HEK293 (cell line): ENCODE measurements around the gene MCTP1.

Experiments used
- CTCF ChIA-PET: fragments of 350-600 bp; formaldehyde crosslinking; extraction: SDS; loops from one replicate; lab custom pipeline; 2021; ENCODE audit warnings: antibody characterized with exemption; lab: Yijun Ruan, JAX
- POLR2A ChIA-PET: fragments of 300-600 bp; formaldehyde crosslinking; extraction: SDS; loops from one replicate; lab custom pipeline; 2020; ENCODE audit warnings: antibody characterized with exemption, inconsistent platforms; lab: Yijun Ruan, JAX
- H3K27ac ChIP-seq: fragments of 200-500 bp; sonication (Bioruptor generic); 2 replicates; pipeline ENCODE4 v1.5.1; 2014; ENCODE audit warnings: low read depth, low read length, control low read depth, inconsistent platforms; ENCODE audit errors: extremely low read depth
- H3K36me3 ChIP-seq, 2 experiments: fragments of 200-500 bp in 1 of 2; sonication (Bioruptor generic) in 1 of 2; 1 replicate in 1 of 2; 2 replicates in 1 of 2; pipeline ENCODE4 v1.5.1; 2014 to 2017; ENCODE audit warnings: inconsistent platforms in 2 of 2, low read length in 2 of 2; ENCODE audit not compliant: control insufficient read depth in 2 of 2, insufficient read depth in 1 of 2
- H3K4me1 ChIP-seq: fragments of 200-500 bp; sonication (Bioruptor generic); 2 replicates; pipeline ENCODE4 v1.5.1; 2014; ENCODE audit warnings: mild to moderate bottlenecking, low read length, inconsistent platforms; ENCODE audit not compliant: control insufficient read depth, insufficient read depth
- H3K4me3 ChIP-seq: 2 replicates; pipeline ENCODE4 v1.5.1; 2011; ENCODE audit warnings: low read depth, mild to moderate bottlenecking, control low read depth, low read length, moderate library complexity
- H3K9me3 ChIP-seq: fragments of 200-500 bp; sonication (Bioruptor generic); 2 replicates; pipeline ENCODE4 v1.5.1; 2014; ENCODE audit warnings: low read depth, low read length, inconsistent platforms; ENCODE audit not compliant: control insufficient read depth, insufficient read depth
- KLF9 ChIP-seq: fragments of 450-650 bp; formaldehyde crosslinking; IDR thresholded peaks from 2 replicates; pipeline ENCODE4 v1.5.1; 2016; ENCODE audit warnings: missing biosample characterization, missing genetic modification characterization, low read depth
- MYNN ChIP-seq: fragments of 450-650 bp; formaldehyde crosslinking; IDR thresholded peaks from 2 replicates; pipeline ENCODE4 v1.5.1; 2016; ENCODE audit warnings: missing biosample characterization, missing genetic modification characterization, borderline replicate concordance
- SCRT1 ChIP-seq: fragments of 450-650 bp; formaldehyde crosslinking; IDR thresholded peaks from 2 replicates; pipeline ENCODE4 v1.5.1; 2016; ENCODE audit warnings: missing biosample characterization, missing genetic modification characterization, borderline replicate concordance
- SCRT2 ChIP-seq: fragments of 450-650 bp; formaldehyde crosslinking; IDR thresholded peaks from 2 replicates; pipeline ENCODE4 v1.5.1; 2016; ENCODE audit warnings: missing biosample characterization, missing genetic modification characterization
- TCF7L2 ChIP-seq: IDR thresholded peaks from 2 replicates; pipeline ENCODE4 v1.6.1; 2011; ENCODE audit warnings: low read depth, mild to moderate bottlenecking, inconsistent platforms, low read length, moderate library complexity, borderline replicate concordance
- ZBTB48 ChIP-seq: fragments of 450-650 bp; formaldehyde crosslinking; IDR thresholded peaks from 2 replicates; pipeline ENCODE4 v1.5.1; 2016; ENCODE audit warnings: missing biosample characterization, missing genetic modification characterization
- ZNF174 ChIP-seq: fragments of 450-650 bp; formaldehyde crosslinking; IDR thresholded peaks from 2 replicates; pipeline ENCODE4 v1.5.0; 2017; ENCODE audit warnings: missing biosample characterization, mild to moderate bottlenecking, missing genetic modification characterization
- ZNF184 ChIP-seq: fragments of 450-650 bp; IDR thresholded peaks from 2 replicates; pipeline ENCODE4 v1.5.1; 2018; ENCODE audit warnings: missing biosample characterization, mild to moderate bottlenecking, missing genetic modification characterization
- ZNF521 ChIP-seq: fragments of 450-650 bp; formaldehyde crosslinking; IDR thresholded peaks from 2 replicates; pipeline ENCODE4 v1.5.1; 2017; ENCODE audit warnings: missing biosample characterization, mild to moderate bottlenecking, missing genetic modification characterization
- ZNF600 ChIP-seq: fragments of 450-650 bp; formaldehyde crosslinking; IDR thresholded peaks from 2 replicates; pipeline ENCODE4 v1.5.1; 2016; ENCODE audit warnings: missing biosample characterization, missing genetic modification characterization
- ZNF660 ChIP-seq: fragments of 450-650 bp; IDR thresholded peaks from 2 replicates; pipeline ENCODE4 v1.5.1; 2018; ENCODE audit warnings: missing biosample characterization, mild to moderate bottlenecking, missing genetic modification characterization
- ZSCAN16 ChIP-seq: fragments of 450-650 bp; formaldehyde crosslinking; IDR thresholded peaks from 2 replicates; pipeline ENCODE4 v1.5.1; 2016; ENCODE audit warnings: missing biosample characterization, missing genetic modification characterization
- TF ChIP-seq, protein P1 (sequence below): fragments of 450-650 bp; formaldehyde crosslinking; IDR thresholded peaks from 2 replicates; pipeline ENCODE4 v1.5.1; 2016; ENCODE audit warnings: missing biosample characterization, missing genetic modification characterization
- TF ChIP-seq, protein P2 (sequence below): fragments of 450-650 bp; formaldehyde crosslinking; IDR thresholded peaks from 2 replicates; pipeline ENCODE4 v1.5.1; 2016; ENCODE audit warnings: missing biosample characterization, missing genetic modification characterization
- TF ChIP-seq, protein P3 (sequence below): fragments of 450-650 bp; formaldehyde crosslinking; IDR thresholded peaks from 2 replicates; pipeline ENCODE4 v1.5.1; 2016; ENCODE audit warnings: missing biosample characterization, missing genetic modification characterization
- TF ChIP-seq, protein P4 (sequence below): fragments of 450-650 bp; formaldehyde crosslinking; IDR thresholded peaks from 2 replicates; pipeline ENCODE4; 2016; ENCODE audit warnings: missing biosample characterization, missing genetic modification characterization

Gene MCTP1

DNA sequence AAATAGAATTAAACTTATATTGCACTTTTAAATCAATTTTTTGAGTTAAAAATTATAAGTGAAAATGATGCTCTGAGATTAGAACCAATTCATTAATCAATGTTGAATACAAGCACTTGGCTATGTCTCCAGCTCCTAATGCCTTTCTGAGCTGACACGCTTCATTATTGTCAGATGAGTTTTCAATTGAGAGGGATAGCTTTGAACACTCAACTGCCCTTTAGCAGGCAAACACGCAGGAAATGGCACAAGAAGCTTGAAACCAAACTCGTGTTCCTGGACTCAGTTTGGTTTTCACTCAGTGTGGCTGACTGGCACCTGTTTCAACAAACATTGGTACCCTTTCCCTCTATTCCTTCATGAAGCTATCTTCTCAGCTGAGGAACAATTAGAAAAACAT, 109.8 kb downstream of the MCTP1 start (continued):
- TF ChIP-seq, protein P1, sequence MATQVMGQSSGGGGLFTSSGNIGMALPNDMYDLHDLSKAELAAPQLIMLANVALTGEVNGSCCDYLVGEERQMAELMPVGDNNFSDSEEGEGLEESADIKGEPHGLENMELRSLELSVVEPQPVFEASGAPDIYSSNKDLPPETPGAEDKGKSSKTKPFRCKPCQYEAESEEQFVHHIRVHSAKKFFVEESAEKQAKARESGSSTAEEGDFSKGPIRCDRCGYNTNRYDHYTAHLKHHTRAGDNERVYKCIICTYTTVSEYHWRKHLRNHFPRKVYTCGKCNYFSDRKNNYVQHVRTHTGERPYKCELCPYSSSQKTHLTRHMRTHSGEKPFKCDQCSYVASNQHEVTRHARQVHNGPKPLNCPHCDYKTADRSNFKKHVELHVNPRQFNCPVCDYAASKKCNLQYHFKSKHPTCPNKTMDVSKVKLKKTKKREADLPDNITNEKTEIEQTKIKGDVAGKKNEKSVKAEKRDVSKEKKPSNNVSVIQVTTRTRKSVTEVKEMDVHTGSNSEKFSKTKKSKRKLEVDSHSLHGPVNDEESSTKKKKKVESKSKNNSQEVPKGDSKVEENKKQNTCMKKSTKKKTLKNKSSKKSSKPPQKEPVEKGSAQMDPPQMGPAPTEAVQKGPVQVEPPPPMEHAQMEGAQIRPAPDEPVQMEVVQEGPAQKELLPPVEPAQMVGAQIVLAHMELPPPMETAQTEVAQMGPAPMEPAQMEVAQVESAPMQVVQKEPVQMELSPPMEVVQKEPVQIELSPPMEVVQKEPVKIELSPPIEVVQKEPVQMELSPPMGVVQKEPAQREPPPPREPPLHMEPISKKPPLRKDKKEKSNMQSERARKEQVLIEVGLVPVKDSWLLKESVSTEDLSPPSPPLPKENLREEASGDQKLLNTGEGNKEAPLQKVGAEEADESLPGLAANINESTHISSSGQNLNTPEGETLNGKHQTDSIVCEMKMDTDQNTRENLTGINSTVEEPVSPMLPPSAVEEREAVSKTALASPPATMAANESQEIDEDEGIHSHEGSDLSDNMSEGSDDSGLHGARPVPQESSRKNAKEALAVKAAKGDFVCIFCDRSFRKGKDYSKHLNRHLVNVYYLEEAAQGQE (tag by site-specific recombination): no peak
- TF ChIP-seq MYNN (tag by site-specific recombination): no peak

DNA sequence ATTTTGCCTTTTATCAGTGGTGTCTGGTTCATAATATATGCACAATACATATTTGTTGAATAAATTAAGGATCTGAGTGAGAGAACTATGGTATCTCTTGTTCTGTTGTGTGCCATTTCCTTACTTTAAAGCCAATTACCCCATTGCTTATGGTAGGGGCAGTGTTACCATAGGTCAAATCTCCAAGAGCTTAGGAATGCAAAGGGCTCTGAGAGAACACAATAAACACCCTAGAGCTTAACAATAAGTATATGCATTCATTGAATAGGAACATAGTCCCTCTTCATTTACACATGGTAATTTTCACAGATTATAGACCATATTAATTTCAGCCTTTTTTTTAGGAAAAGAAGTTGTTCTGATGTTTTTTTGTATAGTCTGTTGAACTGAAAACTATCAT, 112.2 kb downstream of the MCTP1 start:
- Histone ChIP-seq H3K36me3 (no peaks in the 10 kb centered on the region), H3K4me1 (peaks cover 5% of the 10 kb centered on the region), H3K27ac (no peak overlapping the region), H3K4me3 (no peak overlapping the region), H3K9me3 (no peaks in the 10 kb centered on the region)
- TF ChIP-seq ZNF174: no peak
- TF ChIP-seq, protein P2, sequence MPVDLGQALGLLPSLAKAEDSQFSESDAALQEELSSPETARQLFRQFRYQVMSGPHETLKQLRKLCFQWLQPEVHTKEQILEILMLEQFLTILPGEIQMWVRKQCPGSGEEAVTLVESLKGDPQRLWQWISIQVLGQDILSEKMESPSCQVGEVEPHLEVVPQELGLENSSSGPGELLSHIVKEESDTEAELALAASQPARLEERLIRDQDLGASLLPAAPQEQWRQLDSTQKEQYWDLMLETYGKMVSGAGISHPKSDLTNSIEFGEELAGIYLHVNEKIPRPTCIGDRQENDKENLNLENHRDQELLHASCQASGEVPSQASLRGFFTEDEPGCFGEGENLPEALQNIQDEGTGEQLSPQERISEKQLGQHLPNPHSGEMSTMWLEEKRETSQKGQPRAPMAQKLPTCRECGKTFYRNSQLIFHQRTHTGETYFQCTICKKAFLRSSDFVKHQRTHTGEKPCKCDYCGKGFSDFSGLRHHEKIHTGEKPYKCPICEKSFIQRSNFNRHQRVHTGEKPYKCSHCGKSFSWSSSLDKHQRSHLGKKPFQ: no peak
- no peak for TF ChIP-seq ZNF184
- TF ChIP-seq ZNF600 (tag by site-specific recombination): no peak
- TF ChIP-seq ZBTB48 (tag by site-specific recombination): no peak
- CTCF ChIA-PET: no interaction called here
- POLR2A ChIA-PET: interaction anchor here (1.1 kb wide), 1 partner anchor 23 kb away, joined by 6 read pairs; no protein-coding TSS in a partner anchor

DNA sequence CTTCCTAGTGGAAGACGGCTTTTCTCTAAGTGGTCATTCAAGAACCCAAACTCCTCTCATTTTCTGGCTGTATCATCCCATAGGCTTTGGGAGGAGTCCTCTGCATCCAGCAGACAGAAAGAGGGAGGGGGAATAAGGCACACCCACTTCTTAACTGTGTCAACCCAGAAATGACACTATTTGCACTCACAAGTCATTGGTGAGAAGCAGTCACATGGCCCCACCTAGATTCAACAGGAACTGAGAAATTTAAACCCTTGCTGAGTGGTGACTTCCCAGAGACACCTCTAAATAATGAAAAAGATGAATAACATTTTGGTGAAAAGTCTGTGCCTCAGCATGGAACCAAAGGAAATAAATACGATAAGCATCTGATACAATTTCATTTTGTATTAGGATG, 120.0 kb downstream of the MCTP1 start:
- CTCF ChIA-PET: no interaction called here

DNA sequence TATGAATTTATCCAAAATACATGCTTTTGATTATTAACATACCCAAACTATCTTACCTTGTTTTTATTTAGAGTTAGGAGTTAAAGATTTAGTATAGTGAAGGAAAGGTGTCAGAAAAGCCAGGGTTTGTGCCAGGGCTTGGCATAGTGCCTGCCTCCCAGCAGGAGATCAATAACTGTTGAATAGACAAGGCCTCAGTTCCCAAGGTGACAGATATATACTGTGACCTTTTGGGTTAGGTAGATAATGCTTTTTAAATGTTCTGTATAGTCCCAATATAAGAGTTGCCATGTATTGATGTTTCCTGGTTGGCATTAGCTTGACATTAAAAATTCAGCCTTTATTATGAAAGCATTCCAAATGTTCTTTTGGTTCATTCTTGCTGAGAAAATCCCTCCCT, 121.8 kb downstream of the MCTP1 start:
- Histone ChIP-seq H3K36me3 (no peaks in the 10 kb centered on the region), H3K4me3 (no peak overlapping the region), H3K4me1 (peaks cover 17% of the 10 kb centered on the region), H3K9me3 (no peaks in the 10 kb centered on the region), H3K27ac (no peak overlapping the region)
- ChIA-PET CTCF (interaction anchor here (1.1 kb wide), 1 partner anchor 15 kb away, joined by 3 read pairs; no protein-coding TSS in a partner anchor), POLR2A (no interaction called here)
- TF ChIP-seq SCRT1 (tag by site-specific recombination) (peak; percentile 56; the same call in 1 of the 2 replicates), SCRT2 (tag by site-specific recombination) (peak; percentile 75), ZNF660 (no peak)

More for the DNA sequence above, 120.0 kb downstream of the MCTP1 start:
- H3K36me3 ChIP-seq: no peaks in the 10 kb centered on the region
- TF ChIP-seq, protein P3, sequence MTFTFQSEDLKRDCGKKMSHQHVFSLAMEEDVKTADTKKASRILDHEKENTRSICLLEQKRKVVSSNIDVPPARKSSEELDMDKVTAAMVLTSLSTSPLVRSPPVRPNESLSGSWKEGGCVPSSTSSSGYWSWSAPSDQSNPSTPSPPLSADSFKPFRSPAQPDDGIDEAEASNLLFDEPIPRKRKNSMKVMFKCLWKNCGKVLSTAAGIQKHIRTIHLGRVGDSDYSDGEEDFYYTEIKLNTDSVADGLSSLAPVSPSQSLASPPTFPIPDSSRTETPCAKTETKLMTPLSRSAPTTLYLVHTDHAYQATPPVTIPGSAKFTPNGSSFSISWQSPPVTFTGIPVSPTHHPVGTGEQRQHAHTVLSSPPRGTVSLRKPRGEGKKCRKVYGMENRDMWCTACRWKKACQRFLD: no peak
- TF ChIP-seq ZNF521 (tag by site-specific recombination): no peak
- TF ChIP-seq TCF7L2: no peak
- TF ChIP-seq, protein P4, sequence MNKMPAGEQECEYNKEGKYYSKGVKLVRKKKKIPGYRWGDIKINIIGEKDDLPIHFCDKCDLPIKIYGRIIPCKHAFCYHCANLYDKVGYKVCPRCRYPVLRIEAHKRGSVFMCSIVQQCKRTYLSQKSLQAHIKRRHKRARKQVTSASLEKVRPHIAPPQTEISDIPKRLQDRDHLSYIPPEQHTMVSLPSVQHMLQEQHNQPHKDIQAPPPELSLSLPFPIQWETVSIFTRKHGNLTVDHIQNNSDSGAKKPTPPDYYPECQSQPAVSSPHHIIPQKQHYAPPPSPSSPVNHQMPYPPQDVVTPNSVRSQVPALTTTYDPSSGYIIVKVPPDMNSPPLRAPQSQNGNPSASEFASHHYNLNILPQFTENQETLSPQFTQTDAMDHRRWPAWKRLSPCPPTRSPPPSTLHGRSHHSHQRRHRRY: no peak
- TF ChIP-seq KLF9 (tag by site-specific recombination): 0 out of 2 replicates have a peak, but pooled peaks have one; percentile 22
- TF ChIP-seq ZSCAN16: no peak
- peaks cover 17% of the 10 kb centered on the region for H3K4me1 ChIP-seq
- H3K9me3 ChIP-seq: no peaks in the 10 kb centered on the region
- H3K4me3 ChIP-seq: no peak overlapping the region
- POLR2A ChIA-PET: no interaction called here
- H3K27ac ChIP-seq: no peak overlapping the region
